Measurements from ENCODE around the gene EZR.
A peak's percentile ranks its signal among the peaks of the same experiment; 100 is the strongest.

The EZR gene

DNA sequence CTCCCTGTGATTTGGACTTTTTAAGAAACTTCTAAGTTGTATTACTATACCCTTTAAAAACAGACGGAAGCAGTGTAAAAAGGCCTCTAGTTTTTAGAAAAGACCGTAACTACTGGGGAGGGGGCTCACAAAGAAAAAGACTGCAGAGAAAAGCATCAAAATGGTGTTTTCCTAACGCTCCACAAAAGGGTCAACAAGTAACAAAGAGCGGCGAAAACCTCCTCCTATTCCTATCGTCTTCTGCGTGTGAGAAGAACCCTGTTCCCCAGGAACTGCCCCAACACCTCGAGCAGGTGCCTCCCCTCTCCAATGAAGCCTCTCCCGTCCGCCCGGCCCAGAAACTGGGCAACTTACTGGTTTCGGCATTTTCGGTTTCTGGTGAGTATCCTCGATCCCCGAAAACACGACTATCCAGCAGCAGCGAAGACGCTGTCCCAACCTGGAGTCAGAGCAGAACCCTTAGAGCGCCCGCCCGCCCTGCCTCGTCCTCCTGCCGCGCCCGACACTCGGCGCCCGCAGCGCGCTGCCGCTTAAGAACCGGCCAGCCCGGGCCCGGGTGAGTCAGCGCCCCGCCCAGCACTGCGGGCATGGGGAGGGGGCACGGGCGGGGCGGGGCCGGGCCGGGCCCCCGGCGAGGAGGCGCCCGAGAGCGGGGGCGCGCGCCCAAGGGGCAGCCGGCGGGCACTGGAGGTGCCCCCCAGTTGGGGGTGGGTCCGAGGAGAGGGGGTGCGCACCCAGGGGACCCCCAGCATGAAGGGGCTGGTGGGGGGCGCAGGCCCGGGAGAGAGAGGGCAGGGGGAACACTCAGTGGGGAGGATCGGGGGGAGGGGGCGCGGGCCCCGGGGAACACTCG, 1.2 kb downstream of the EZR start:
- DNase-seq: peak; percentile 74

DNA sequence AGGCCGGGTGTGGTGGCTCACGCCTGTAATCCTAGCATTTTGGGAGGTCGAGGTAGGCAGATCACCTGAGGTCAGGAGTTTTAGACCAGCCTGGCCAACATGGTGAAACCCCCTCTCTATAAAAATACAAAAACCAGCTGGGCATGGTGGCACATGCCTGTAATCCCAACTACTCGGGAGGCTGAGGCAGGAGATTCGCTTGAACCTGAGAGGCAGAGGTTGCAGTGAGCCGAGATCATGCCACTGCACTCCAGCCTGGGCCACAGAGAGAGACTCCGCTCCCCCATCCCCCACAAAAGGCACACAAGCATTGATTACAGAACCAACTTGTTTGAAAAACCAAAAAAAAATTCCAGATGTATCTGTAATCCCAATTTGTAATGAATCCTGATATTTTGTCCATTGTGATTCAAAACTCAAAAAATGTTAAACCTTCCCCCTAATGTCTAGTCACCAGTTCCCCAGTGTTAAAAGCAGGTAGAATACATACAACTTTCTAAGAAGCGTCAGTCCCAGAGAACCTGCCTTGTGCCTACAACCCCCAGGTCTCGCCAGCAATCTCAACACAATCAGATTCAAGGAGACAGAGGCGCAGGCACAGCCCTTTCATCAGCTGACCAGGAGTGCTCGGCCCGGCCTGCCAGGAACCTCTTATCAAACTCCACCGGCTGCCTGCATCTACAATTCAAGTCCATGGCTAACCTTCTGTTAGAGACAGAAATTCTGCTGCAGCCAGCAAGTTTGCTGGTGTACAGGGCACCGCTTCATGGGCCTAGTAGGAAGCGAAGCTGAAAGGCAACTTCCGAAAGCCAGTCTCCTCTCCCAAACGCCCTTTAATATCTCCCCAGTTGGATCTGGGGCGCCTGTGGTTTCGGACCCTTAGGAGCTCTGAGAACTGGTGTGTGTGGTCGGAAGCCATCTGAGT, 2.1 kb downstream of the EZR start:
- no peak for DNase-seq

DNA sequence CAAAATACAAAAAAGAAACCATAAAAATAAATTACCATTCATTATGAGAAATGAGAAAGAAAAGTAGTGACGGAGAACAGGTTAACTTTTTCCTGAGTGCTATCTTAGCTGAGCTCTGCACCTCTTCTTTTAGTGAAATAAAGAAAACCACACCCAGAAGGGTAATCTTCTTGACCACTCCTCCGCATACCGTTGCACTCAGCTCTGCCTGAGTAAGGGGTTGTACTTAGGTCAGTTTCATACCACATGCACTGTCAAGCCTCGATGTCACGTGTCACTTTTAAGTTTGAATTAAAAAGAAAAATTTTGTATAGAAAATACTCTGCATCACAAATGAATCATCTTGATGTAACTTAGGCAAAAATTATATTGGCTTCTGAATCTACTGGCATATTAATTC, 2.8 kb downstream of the EZR start:
- DNase-seq: no peak

DNA sequence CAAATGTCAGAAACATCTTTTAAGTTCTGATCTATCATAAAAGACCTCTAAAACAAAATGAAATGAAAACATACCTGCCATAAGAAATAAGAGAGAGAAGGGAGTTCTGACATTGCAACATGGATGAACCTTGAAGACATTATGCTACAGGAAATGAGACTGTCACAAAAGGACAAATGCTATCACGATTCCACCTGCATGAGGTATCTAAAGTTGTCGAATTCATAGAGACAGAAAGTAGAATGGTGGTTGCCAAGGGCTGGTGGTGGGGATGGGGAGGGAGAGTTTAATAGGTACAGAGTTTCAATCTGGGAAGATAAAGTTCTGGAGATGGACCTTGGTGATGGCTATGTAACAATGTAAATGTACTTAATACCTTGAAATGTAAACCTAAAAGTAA, 3.3 kb downstream of the EZR start:
- DNase-seq: no peak

DNA sequence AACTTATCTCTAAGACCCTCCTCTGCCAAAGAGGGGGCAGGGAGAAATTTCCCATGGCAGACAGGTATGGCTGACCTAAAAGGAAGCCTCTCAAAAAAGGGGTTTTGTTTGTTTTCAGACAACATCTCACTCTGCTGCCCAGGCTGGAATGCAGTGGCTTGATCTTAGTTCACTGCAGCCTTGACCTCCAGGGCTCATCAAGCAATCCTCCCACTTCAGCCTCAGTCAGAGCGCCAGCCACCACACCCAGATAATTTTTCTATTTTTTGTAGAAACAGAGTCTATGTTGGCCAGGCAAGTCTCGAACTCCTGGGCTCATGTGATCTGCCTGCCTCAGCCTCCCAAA, 3.8 kb downstream of the EZR start:
- no peak for DNase-seq

DNA sequence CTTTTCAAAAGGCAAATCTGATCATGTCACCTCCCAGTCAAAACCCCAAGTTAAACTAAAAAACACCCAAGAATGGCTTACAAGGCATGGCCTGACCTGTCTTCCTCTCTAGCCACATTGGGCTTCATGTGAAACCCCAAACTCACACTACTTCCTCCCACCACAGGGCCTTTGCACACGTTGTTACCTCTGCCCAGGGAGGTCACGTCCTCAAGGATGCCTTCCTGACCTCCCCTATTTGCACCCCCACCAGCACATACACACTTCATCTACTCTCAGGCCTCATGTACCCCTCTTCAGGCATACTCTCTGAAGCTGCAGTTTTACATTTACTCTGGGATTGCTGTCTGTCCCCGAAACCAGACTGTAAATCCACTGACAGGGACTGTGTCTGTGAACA, 6.1 kb downstream of the EZR start:
- DNase-seq: no peak

DNA sequence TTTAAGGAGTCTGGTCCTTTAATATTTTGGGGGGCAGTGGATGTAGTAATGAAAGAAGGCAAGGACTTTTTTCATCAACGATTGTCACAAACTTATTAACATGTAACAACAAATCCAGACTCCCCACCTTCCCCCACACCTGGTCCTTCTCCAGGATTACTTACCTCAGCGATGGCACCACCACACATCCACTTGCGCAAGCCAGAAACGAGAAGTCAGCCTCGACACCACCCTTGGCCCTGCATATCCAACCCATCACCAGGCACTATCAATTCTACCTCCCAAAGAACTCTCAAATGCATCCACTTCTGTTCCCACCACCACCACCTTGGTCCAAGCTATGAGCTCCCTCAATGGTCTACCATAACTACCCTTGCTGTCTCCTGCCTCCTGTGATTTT, 6.6 kb downstream of the EZR start:
- DNase-seq: no peak

GRCh38 chr6:158810155-158811095, 8.7 kb downstream of the EZR start:
- DNase-seq: no peak

DNA sequence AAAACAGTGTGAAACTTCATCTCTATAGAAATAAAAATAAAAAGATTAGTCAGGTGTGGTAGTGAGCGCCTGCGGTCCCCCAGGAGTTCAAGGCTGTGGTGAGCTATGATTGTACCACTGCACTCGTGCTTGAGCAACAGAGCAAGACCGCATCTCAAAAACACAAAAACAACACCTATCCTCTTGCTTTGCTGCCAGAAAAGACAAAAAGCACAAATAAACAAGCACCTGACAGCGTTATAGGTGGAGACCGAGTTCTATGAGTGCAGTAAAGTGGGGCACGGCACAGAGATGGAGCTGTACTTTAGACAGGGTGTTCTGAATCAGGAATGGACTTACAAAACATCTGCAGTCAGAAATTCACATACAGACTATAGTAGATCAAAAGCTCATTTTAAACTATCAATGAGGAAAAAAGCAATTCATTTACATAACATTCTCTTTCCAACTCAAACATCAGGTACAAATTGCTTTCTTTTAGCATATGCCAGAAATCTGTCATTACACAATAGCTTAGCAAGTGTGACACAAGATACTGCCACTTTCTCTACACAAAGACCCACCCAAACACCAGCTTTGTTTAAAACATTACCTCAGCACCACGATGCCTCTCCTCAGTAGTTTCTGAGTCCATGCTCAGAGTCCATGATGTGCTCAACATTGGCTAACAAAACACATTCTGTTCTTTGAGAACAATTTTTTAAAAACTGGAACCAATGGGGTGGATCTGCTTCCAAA, 10.1 kb downstream of the EZR start:
- DNase-seq: no peak

DNA sequence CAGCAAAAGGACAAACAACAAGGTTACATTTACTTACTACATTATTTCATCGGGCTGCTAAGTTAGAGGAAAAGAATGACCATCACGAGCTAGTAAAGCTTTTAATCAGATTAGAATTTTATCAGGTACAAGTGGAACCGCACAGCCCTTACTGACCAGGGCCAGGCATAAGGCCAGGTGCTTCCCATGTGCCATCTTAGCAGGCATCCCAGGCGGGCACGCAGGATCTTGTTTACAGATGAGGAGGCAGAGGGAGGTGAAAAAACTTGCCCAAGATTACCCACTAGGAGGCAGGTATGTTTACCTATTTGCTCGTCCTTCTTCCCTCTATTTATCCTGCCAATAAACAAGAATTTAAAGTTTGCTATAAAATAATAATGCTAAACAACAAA, 10.7 kb downstream of the EZR start:
- DNase-seq: no peak

DNA sequence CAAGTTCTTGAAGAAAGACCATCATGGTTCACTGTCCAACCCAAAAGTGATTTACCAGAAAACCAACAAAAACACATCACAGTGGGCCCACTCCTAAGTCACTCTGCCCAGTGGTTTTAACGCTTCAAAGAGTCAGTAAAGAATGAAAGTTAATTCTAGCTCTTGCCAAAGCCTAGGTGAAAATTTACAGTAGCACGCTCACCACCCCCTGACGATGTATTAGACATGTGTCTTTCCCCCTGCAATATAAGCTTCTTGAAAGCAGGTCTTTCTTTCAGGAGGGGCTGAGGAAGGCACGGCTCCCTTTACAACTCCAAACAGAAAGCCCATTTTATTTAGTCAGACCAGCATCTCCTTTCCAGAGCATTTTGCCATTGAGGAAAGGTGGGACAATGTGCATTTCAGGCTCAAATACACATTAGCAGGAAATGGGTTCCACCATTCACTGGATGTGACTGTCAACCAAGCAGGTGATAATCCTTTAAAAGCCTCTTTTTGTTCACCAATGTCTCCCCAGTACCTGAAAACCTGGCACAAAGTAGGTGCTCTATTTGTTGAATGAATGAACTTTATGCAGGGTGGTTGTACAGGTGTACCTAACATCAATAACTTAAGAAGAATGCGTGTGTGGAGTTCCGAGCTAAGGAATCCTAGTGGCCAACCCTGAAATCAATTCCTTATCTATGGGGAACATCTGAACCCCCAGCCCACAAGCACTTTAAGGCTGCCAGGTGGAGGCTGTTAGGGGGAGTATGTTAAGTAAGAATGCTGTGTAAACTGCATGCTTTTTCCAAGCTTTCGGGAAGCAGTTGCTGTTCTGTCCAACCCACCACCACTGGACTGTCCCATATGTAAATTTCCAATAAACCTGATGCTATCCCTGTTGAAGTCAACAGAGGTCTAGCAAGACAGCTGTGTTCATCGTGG, 11.4 kb downstream of the EZR start:
- no peak for DNase-seq

DNA sequence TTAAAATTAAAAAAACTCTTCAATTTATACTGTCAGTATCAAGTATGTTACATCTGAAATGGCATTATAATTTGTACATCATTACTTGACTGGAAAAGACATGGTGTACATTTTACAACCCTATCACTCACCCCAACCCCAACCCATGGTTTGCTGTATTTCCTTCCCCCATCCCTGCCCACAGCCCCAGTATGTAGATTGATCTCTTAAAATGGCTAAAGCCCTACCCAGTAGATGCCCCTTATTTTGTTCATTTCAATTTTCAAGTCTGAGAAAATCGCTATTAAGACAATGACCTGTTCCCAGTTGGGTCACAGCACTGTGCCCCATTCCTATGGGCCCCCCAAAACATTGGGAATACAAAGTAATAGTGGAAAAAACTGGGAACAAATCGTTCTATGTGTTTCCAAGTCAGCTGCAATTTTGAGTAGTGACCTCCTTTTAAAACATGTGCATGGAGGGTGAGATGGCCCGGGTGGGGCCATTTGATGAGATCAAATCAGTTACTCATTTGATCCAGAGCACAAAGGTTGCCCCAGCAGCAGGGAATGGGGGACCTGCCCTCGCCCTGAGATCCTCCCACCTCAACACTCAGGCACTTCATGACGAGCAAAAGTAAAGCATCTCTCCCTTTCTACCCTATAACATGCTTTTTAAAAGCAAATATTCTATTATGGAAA, 13.3 kb downstream of the EZR start:
- DNase-seq: no peak

- DNase-seq: no peak
Measured at GRCh38 chr6:158804207-158804606, 15.0 kb downstream of the EZR start.

- no peak for DNase-seq
Measured at GRCh38 chr6:158803733-158804143, 15.4 kb downstream of the EZR start.

- no peak for DNase-seq
Measured at GRCh38 chr6:158801655-158802294, 17.4 kb downstream of the EZR start.

GRCh38 chr6:158799051-158799792, 19.9 kb downstream of the EZR start:
- DNase-seq: peak; percentile 63

DNA sequence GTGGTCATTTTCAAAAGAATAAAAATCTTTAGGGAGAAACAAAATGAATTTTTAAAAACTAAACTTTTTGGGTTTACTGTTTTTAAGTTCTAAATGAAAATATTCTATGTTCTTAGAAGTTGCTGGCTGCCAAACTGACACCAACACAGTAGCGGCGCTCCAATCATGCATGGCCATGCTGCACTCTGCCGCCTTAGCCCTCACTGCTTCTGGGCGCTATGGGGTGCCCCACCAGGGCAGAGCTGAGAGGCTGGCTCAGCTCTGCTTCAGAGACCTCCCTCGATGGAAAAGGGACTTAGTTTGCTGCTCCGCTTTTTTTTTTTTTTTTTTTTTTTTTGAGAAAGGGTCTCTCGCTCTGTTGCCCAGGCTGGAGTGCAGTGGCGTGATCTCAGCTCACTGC, 20.9 kb downstream of the EZR start:
- no peak for DNase-seq

DNA sequence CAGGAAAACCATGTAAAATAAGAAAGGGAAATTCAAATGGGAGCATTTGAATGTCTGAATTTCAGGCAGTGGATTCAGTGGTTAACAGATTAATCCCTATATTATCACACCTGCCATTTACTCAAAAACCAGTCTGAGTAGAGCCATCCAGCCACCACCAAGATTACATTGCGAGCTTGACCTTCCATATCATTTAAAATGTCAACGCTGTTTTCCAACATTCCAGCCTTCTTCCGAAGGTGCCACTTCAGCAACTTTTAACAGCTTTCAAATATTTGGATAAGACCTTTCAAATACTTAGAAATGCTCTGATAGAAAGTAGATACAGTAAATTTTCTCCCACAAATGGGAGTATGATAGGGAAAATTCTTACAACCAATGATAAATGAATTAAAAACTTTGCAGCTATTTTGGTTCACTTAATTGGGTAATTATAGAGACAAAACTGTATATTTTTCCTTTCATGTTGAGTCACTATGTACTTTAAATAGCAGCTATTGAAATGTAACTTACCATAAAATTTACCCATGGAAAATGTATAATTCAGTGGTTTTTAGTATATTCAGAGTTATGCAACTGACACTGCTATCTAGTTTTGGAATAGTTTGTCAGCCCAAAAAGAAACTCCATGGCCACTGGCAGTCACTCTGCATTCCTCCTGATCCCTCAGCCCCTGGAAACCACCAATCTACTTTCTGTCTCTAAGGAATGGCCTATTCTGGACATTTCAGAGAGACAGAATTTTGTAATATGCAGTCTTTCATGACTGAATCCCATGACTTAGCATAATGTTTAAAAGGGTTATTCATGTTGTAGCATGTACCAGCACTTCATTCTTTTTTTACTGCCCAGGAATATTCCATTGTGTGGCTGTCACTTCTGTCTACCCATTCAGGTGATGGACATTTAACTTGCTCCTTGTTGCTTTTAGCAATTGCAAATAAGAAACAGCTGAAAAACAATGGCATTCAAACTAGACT, 21.5 kb downstream of the EZR start:
- peak; percentile 87 for DNase-seq
